ENCODE measurements around the gene RFTN1. TPM values are rescaled to one million over a fixed set of nuclear protein-coding genes. Genes with fewer than 3 reads are reported as not detected.

Gene RFTN1
- total RNA-seq, 2 experiments from 2014 or later = 81.8 to 152 TPM

- ChIA-PET CTCF (ENCODE audit: unreplicated experiment) (no interaction called here), POLR2A (interaction anchor here (0.9 to 1.9 kb wide), 5 partner anchors 11 to 133 kb away, joined by 3 to 8 read pairs (median 3); no protein-coding TSS in a partner anchor)
- intact Hi-C loops (cut with micrococcal nuclease; ENCODE audit: unreplicated experiment) = loop anchor here (5.0 to 10.0 kb wide), 3 partner anchors 541 to 1686 kb away; partner anchors contain the start of gene TBC1D5
- H3K4me2 ChIP-seq (ENCODE audit: low read length) = peak overlapping the region; percentile 71
- no peak overlapping the region for H2AFZ ChIP-seq (ENCODE audit: low read length)
- no peaks in the 10 kb centered on the region for H4K20me1 ChIP-seq (ENCODE audit: insufficient read depth, low read length)
- TF ChIP-seq EZH2phosphoT487 (IDR thresholded peaks at IDR 0.05; ENCODE audit: borderline replicate concordance, low read depth, low read length) = no peak
- TF ChIP-seq CTCF (conservative IDR thresholded peaks at IDR 0.05; ENCODE audit: low read length) = no peak
- H3K36me3 ChIP-seq (ENCODE audit: insufficient read depth, low read length) = peaks cover 91% of the 10 kb centered on the region
- peak; percentile 64 for DNase-seq (ENCODE audit: low spot score)
- peaks cover 63% of the 10 kb centered on the region; the same call in 1 of the 2 replicates for H3K79me2 ChIP-seq (ENCODE audit: insufficient read depth, low read depth, low read length)
- peak overlapping the region; percentile 99 for H3K27ac ChIP-seq (ENCODE audit: low read depth, low read length, poor library complexity, severe bottlenecking)
- peak overlapping the region; percentile 33 for H3K4me3 ChIP-seq (ENCODE audit: low read depth, low read length, poor library complexity, severe bottlenecking)
- no peaks in the 10 kb centered on the region for H3K9me3 ChIP-seq (ENCODE audit: low read length)
- H3K9me2 ChIP-seq (ENCODE audit: insufficient read depth, low read length) = no peaks in the 10 kb centered on the region
- H3K4me1 ChIP-seq (ENCODE audit: insufficient read depth, low read length, poor library complexity, severe bottlenecking) = peaks cover 82% of the 10 kb centered on the region
- no TSS peak for BruUV-seq (replicated peaks)
Observed at GRCh38 chr3:16370872-16371740, 142.4 kb downstream of the RFTN1 start.

GRCh38 chr3:16370503-16370871, 143.0 kb downstream of the RFTN1 start:
- H3K4me1 ChIP-seq (ENCODE audit: insufficient read depth, low read length, poor library complexity, severe bottlenecking) = peaks cover 82% of the 10 kb centered on the region
- no peak overlapping the region for H2AFZ ChIP-seq (ENCODE audit: low read length)
- H4K20me1 ChIP-seq (ENCODE audit: insufficient read depth, low read length) = no peaks in the 10 kb centered on the region
- CTCF ChIA-PET (ENCODE audit: unreplicated experiment) = no interaction called here
- peaks cover 91% of the 10 kb centered on the region for H3K36me3 ChIP-seq (ENCODE audit: insufficient read depth, low read length)
- no peaks in the 10 kb centered on the region for H3K9me2 ChIP-seq (ENCODE audit: insufficient read depth, low read length)
- H3K4me3 ChIP-seq (ENCODE audit: low read depth, low read length, poor library complexity, severe bottlenecking) = no peak overlapping the region
- POLR2A ChIA-PET = interaction anchor here (0.9 to 1.9 kb wide), 4 partner anchors 10 to 134 kb away, joined by 3 to 8 read pairs (median 5); no protein-coding TSS in a partner anchor
- peaks cover 57% of the 10 kb centered on the region; the same call in 1 of the 2 replicates for H3K79me2 ChIP-seq (ENCODE audit: insufficient read depth, low read depth, low read length)
- H3K4me2 ChIP-seq (ENCODE audit: low read length) = peak overlapping the region; percentile 71
- no peak for TF ChIP-seq EZH2phosphoT487 (IDR thresholded peaks at IDR 0.05; ENCODE audit: borderline replicate concordance, low read depth, low read length)
- no peak for TF ChIP-seq CTCF (conservative IDR thresholded peaks at IDR 0.05; ENCODE audit: low read length)
- H3K9me3 ChIP-seq (ENCODE audit: low read length) = no peaks in the 10 kb centered on the region
- BruUV-seq (replicated peaks) = no TSS peak
- no peak for DNase-seq (ENCODE audit: low spot score)
- intact Hi-C loops (cut with micrococcal nuclease; ENCODE audit: unreplicated experiment) = loop anchor here (5.0 to 10.0 kb wide), 3 partner anchors 542 to 1686 kb away; partner anchors contain the start of gene TBC1D5
- H3K27ac ChIP-seq (ENCODE audit: low read depth, low read length, poor library complexity, severe bottlenecking) = peak overlapping the region; percentile 99

Data from OCI-LY7 (cell line).